Eye (tissue), 1 donor: ENCODE data around the gene COL23A1.
"Not testable (repeated sequence)": the region's sequence is repeated elsewhere in the genome, so short reads cannot be mapped to it uniquely, and the experiment has no call there.

Source experiments
- DNase-seq: peaks from one replicate; pipeline ENCODE4 v3.0.0-alpha.2; 2015

The COL23A1 gene

GRCh38 chr5:178277866-178278265 lies 312.3 kb downstream of the COL23A1 start:
- DNase-seq, result no peak

- DNase-seq, result no peak
Measured at GRCh38 chr5:178277346-178277745, 312.8 kb downstream of the COL23A1 start.

GRCh38 chr5:178274781-178275537 lies 315.2 kb downstream of the COL23A1 start:
- no peak for DNase-seq

GRCh38 chr5:178273665-178274541 lies 316.3 kb downstream of the COL23A1 start:
- DNase-seq, result no peak

- no peak for DNase-seq
Measured at GRCh38 chr5:178273041-178273440, 317.2 kb downstream of the COL23A1 start.

GRCh38 chr5:178272591-178272990 lies 317.6 kb downstream of the COL23A1 start:
- DNase-seq, result no peak

GRCh38 chr5:178271726-178272479 lies 318.3 kb downstream of the COL23A1 start:
- no peak for DNase-seq

GRCh38 chr5:178271231-178271630 lies 319.0 kb downstream of the COL23A1 start:
- no peak for DNase-seq

- DNase-seq, result no peak
Measured at GRCh38 chr5:178269499-178269898, 320.7 kb downstream of the COL23A1 start.

GRCh38 chr5:178267876-178268275 lies 322.3 kb downstream of the COL23A1 start:
- DNase-seq, result no peak

GRCh38 chr5:178267245-178267644 lies 322.9 kb downstream of the COL23A1 start:
- no peak for DNase-seq

- DNase-seq, result no peak
Measured at GRCh38 chr5:178266581-178266980, 323.6 kb downstream of the COL23A1 start.

GRCh38 chr5:178265746-178266145 lies 324.4 kb downstream of the COL23A1 start:
- no peak for DNase-seq

- DNase-seq, result no peak
Measured at GRCh38 chr5:178264044-178264443, 326.1 kb downstream of the COL23A1 start.

- DNase-seq, result no peak
Measured at GRCh38 chr5:178261666-178262600, 328.3 kb downstream of the COL23A1 start.

- DNase-seq, result no peak
Measured at GRCh38 chr5:178259623-178260536, 330.3 kb downstream of the COL23A1 start.

- no peak for DNase-seq
Measured at GRCh38 chr5:178257650-178258049, 332.5 kb downstream of the COL23A1 start.

- DNase-seq, result no peak
Measured at GRCh38 chr5:178256746-178257145, 333.4 kb downstream of the COL23A1 start.

- DNase-seq, result not testable (repeated sequence)
Measured at GRCh38 chr5:178253632-178254031, 336.6 kb downstream of the COL23A1 start.

- no peak for DNase-seq
Measured at GRCh38 chr5:178252258-178252657, 337.9 kb downstream of the COL23A1 start.

GRCh38 chr5:178250263-178250662 lies 339.9 kb downstream of the COL23A1 start:
- DNase-seq, result no peak
